Measurements from ENCODE around the gene ARHGAP5.
"Not testable (repeated sequence)": the region's sequence is repeated elsewhere in the genome, so short reads cannot be mapped to it uniquely, and the experiment has no call there.

Gene ARHGAP5

DNA sequence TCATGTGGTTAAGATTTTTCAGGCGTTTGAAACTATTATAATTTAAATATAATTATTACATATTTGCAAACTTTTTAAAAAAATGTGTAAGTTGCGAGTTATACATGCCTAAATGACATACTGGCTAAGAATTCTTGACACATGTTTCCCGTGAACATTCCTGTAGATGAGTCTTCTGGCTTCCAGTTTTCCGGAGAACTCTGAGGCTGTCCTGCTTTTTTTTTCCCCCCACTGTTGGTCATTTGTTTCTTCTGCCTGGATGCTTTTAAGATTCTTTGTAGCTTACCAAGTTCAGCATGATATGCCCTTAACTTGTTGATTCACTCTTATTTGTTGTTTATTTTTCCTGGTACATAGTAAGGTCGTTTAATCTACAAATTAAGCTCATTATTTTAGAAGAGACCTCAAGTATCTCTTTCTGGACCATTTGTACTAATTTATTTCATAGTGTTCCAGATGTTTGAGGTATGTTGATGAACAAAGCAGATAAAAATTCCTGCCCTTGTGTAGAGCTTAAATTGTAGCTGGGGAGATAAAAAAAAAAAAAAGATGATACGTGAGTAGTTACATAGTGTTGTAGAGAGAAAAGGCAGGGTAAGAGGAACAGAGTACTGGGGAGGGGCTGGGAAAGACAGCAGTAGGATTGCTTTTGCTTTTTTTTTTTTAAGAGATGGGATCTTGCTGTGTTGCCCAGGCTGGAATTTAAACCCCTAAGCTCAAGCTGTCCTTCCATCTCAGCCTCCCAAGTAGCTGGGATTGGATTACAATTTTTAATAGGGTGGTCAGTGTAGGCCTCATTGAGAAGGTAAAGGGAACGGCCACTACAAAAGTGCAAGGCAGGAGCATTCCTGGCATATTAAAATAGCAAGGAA is 32.8 kb downstream of the ARHGAP5 start:
- DNase-seq (ENCODE audit: low read depth in 2 of 2), result no peak

GRCh38 chr14:32110548-32110896 is 33.4 kb downstream of the ARHGAP5 start:
- DNase-seq (ENCODE audit: low read depth in 2 of 2), result no peak

DNA sequence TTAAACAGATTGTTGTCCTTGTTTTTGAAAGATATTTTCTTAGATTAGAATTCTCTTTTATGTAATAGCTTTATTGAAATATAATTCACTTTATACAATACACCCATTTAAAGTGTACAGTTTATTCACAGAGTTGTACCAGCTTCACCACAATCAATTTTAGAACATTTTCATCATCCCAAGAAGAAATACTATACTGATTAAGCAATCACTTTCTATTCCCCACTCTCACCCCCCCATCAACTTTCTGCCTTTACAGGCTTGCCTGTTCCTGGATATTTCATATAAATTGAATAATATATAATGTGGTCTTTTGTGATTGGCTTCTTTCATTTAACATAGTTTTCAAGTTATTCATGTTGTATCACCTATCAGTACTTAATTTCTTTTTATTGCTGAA is 44.4 kb downstream of the ARHGAP5 start:
- no peak for DNase-seq (ENCODE audit: low read depth in 2 of 2)

GRCh38 chr14:32121948-32122347 is 44.8 kb downstream of the ARHGAP5 start:
- no peak for DNase-seq (ENCODE audit: low read depth in 2 of 2)

DNA sequence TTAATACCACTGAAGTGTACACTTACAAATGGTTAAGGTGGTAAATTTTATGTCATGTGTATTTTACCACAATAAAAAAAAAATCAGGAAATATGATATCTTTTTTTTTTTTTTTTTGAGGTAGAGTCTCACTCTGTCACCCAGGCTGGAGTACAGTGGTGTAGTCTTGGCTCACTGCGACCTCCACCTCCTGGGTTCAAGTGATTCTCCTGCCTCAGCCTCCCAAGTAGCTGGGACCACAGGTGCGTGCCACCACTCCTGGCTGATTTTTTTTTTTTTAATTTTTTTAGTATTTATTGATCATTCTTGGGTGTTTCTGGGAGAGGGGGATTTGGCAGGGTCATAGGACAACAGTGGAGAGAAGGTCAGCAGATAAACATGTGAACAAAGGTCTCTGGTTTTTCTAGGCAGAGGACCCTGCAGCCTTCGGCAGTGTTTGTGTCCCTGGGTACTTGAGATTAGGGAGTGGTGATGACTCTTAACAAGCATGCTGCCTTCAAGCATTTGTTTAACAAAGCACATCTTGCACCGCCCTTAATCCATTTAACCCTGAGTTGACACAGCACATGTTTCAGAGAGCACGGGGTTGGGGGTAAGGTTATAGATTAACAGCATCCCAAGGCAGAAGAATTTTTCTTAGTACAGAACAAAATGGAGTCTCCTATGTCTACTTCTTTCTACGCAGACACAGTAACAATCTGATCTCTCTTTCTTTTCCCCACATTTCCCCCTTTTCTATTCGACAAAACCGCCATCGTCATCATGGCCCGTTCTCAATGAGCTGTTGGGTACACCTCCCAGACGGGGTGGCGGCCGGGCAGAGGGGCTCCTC is 50.0 kb downstream of the ARHGAP5 start:
- not testable (repeated sequence) for DNase-seq (ENCODE audit: low read depth in 2 of 2)

GRCh38 chr14:32127731-32128654 is 50.9 kb downstream of the ARHGAP5 start:
- DNase-seq (ENCODE audit: low read depth in 2 of 2), result not testable (repeated sequence)

DNA sequence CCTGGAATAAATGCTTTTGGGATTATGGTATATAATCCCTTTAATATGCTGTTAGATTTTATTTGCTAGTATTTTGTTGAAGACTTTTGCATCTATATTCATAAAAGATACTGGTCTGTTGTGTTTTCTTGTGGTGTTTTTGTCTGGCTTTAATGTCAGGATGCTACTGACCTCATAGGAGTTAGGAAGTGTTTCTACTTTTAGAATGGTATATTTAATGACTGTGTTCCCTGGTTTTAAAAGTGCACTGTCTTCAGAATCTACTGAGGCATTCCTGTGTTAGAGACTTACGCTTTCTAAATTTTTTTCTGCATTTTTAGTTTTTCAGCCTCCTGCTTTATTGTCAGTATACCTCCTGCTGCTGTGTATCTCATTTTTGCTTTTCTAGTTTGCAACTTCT is 51.6 kb downstream of the ARHGAP5 start:
- DNase-seq (ENCODE audit: low read depth in 2 of 2), result no peak

DNA sequence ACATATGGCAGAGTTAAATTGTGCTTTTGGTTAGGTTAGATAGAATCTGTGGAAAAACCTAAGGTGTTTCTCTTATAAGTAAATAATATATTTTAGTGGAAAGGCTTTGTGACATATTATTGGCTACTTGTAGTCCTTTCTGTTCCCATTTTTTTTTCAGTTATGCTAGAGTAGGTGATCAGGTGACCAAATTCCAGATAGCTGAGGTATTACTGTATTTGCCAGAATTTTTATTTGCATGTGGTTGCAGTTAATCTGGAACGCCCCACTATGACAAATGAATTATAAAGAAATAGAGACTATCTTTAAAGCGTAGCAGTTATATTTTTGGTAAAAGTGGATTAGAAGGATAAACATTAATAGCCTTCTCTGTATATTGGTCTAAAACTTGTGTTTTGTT is 52.0 kb downstream of the ARHGAP5 start:
- no peak for DNase-seq (ENCODE audit: low read depth in 2 of 2)

- not testable (repeated sequence) for DNase-seq (ENCODE audit: low read depth in 2 of 2)
Measured at GRCh38 chr14:32131689-32132088, 54.6 kb downstream of the ARHGAP5 start.

DNA sequence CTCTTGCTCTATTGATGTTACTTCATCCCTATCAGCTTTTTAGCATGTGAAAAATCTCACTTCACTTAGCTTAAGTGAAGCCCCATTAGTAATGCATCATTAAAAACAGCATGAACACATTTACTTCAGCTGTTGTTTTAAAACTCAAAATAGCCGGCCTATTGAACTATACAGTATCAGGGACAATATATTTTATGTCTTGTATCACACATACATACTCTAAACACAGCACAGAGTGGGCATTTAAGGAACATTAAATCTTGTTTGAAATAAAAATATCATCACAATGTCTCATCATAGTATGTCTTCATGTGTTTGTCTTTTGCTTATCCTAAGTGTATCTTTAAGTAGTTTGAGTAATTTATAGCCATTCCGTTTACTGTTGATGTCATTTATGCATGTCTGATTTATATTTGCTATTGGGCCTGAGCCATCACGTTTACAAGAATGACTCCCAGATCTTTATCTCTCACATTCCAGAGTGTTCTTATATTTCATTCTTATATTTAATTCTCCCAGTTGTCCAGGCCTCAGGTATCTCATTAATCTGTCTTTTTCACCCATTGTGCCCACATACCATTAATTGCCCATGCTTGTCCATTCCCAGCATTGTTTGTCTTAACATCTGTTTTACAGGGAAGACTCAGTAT is 57.5 kb downstream of the ARHGAP5 start:
- DNase-seq (ENCODE audit: low read depth in 2 of 2), result no peak

- DNase-seq (ENCODE audit: low read depth in 2 of 2), result no peak
Measured at GRCh38 chr14:32136027-32136825, 59.1 kb downstream of the ARHGAP5 start.

DNA sequence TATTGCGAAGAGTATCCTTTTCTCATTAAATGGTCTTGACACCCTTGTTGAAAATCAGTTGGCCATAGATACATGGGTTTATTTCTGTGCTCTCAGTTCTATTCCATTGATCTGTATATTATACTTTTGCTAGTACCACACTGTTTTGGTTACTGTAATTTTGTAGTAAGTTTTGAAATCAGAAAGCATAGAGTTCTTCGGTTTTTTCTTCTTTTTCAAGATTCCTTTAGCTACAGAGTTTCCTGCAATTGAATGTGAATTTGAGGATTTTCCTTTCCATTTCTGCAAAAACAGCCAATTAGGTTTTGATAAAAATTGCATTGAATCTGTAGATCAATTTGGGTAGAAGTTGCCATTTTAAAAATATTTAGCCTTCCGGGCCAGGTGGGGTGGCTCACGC is 60.2 kb downstream of the ARHGAP5 start:
- no peak for DNase-seq (ENCODE audit: low read depth in 2 of 2)

DNA sequence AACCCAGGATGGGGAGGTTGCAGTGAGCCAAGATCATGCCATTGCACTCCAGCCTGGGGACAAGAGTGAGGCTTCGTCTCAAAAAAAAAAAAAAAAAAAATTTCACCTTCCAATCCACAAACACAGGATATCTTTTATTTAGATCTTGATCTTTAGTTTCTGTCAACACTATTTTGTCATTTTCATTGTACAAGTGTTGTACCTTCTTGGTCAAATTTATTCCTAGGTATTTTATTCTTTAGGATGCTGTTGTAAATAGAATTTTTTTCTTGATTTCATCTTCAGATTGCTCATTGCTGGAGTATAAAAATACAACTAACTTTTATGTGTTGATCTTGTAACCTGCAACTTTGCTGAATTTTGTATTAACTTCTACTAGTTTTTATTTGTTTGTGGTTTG is 60.8 kb downstream of the ARHGAP5 start:
- no peak for DNase-seq (ENCODE audit: low read depth in 2 of 2)

DNA sequence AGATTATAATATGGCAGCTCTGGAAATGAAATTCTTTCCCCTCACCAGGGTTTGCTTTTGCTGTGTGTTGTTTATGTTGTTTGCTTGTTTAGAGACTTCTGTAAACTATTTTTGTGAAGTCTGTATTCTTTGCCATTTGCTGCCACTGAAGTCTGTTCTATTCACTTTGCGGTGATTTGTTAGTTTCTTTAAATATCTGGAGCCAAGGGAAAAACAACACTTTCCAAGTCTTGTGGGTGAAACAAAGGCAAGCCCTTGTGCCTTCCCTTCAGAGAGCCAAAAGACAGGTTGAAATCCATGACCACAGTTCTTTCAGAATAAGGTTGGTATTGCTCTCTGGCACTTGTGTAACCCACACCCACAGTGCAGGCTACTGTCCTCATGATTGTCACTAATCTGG is 65.2 kb downstream of the ARHGAP5 start:
- DNase-seq (ENCODE audit: low read depth in 2 of 2), result no peak

GRCh38 chr14:32142754-32143437 is 65.8 kb downstream of the ARHGAP5 start:
- no peak for DNase-seq (ENCODE audit: low read depth in 2 of 2)

GRCh38 chr14:32150392-32150791 is 73.3 kb downstream of the ARHGAP5 start:
- DNase-seq (ENCODE audit: low read depth in 2 of 2), result no peak

- DNase-seq (ENCODE audit: low read depth in 2 of 2), result no peak
Measured at GRCh38 chr14:32166029-32166428, 88.9 kb downstream of the ARHGAP5 start.

- no peak for DNase-seq (ENCODE audit: low read depth in 2 of 2)
Measured at GRCh38 chr14:32166924-32167323, 89.8 kb downstream of the ARHGAP5 start.

GRCh38 chr14:32167907-32168306 is 90.8 kb downstream of the ARHGAP5 start:
- no peak for DNase-seq (ENCODE audit: low read depth in 2 of 2)

- DNase-seq (ENCODE audit: low read depth in 2 of 2), result no peak
Measured at GRCh38 chr14:32169191-32169590, 92.1 kb downstream of the ARHGAP5 start.
